GM12801 (cell line): Measurements from ENCODE around the gene SMIM31.

Source experiments
- CTCF ChIP-seq: IDR thresholded peaks from one replicate; pipeline ENCODE4 v1.5.1; 2011; ENCODE audit warnings: control low read depth; ENCODE audit not compliant: insufficient read length; ENCODE audit errors: extremely low read depth

Gene SMIM31

GRCh38 chr4:164847016-164847415 lies 93.1 kb downstream of the SMIM31 start:
- no peak for TF ChIP-seq CTCF

GRCh38 chr4:164847967-164848649 lies 94.2 kb downstream of the SMIM31 start:
- TF ChIP-seq CTCF, result no peak
